Keratinocyte (primary cell): ENCODE data around the gene ZC3H18. TPM values are rescaled to one million over a fixed set of nuclear protein-coding genes. Genes with fewer than 3 reads are reported as not detected.

ENCODE experiments used
- DNase-seq: peaks from one replicate; pipeline ENCODE4 v3.0.0-alpha.2; 2011; ENCODE audit warnings: low read depth, missing footprints, low spot score
- FAIRE-seq: peaks from 2 replicates; lab custom pipeline; 2011; peaks lifted over from hg19 to GRCh38; lab: Jason Lieb, UNC
- H2AFZ ChIP-seq: 2 replicates; pipeline ENCODE4 v1.6.0; 2012; ENCODE audit warnings: low read length, control low read depth, inconsistent platforms; ENCODE audit not compliant: control insufficient read depth
- H3K27ac ChIP-seq: 2 replicates; pipeline ENCODE4 v1.5.1; 2011; ENCODE audit warnings: low read length; ENCODE audit not compliant: control insufficient read depth, insufficient read depth
- H3K27me3 ChIP-seq: 3 replicates; pipeline ENCODE4 v1.6.0; 2011; ENCODE audit warnings: low read length; ENCODE audit not compliant: control insufficient read depth, insufficient read depth; ENCODE audit errors: extremely low read depth
- H3K36me3 ChIP-seq, 2 experiments: 2 replicates in 1 of 2; 3 replicates in 1 of 2; pipeline ENCODE4 v1.5.1; 2011; ENCODE audit warnings: low read length in 2 of 2, mild to moderate bottlenecking in 1 of 2; ENCODE audit not compliant: control insufficient read depth in 2 of 2, insufficient read depth in 2 of 2; ENCODE audit errors: extremely low read depth in 1 of 2
- H3K4me1 ChIP-seq: 3 replicates; pipeline ENCODE4 v1.5.1; 2011; ENCODE audit warnings: low read length; ENCODE audit not compliant: control insufficient read depth, insufficient read depth; ENCODE audit errors: extremely low read depth
- H3K4me2 ChIP-seq: 3 replicates; pipeline ENCODE4 v1.6.0; 2011; ENCODE audit warnings: low read depth, low read length; ENCODE audit not compliant: control insufficient read depth, insufficient read depth; ENCODE audit errors: extremely low read depth
- H3K4me3 ChIP-seq, 3 experiments: fragments of 200-600 bp in 1 of 3; sonication (generic) in 1 of 3; 2 replicates in 2 of 3; 3 replicates in 1 of 3; pipeline ENCODE4 v1.5.1; 2011 to 2016; ENCODE audit warnings: low read length in 3 of 3, mild to moderate bottlenecking in 3 of 3, control low read depth in 2 of 3, inconsistent platforms in 1 of 3, low read depth in 1 of 3, mixed read lengths in 1 of 3, mixed run types in 1 of 3, moderate library complexity in 1 of 3; ENCODE audit not compliant: control insufficient read depth in 2 of 3, insufficient read depth in 2 of 3; ENCODE audit errors: extremely low read depth in 1 of 3
- H3K79me2 ChIP-seq: 2 replicates; pipeline ENCODE4 v1.6.0; 2012; ENCODE audit warnings: low read length; ENCODE audit not compliant: control insufficient read depth, insufficient read depth
- H3K9ac ChIP-seq: 3 replicates; pipeline ENCODE4 v1.6.0; 2011; ENCODE audit warnings: low read length; ENCODE audit not compliant: control insufficient read depth, insufficient read depth; ENCODE audit errors: extremely low read depth
- H3K9me1 ChIP-seq: 3 replicates; pipeline ENCODE4 v1.6.0; 2011; ENCODE audit warnings: low read length; ENCODE audit not compliant: control insufficient read depth, insufficient read depth; ENCODE audit errors: extremely low read depth
- H3K9me3 ChIP-seq: 2 replicates; pipeline ENCODE4 v1.5.1; 2012; ENCODE audit warnings: low read depth, low read length; ENCODE audit not compliant: control insufficient read depth
- H4K20me1 ChIP-seq: 3 replicates; pipeline ENCODE4 v1.6.0; 2011; ENCODE audit warnings: low read length; ENCODE audit not compliant: control insufficient read depth, insufficient read depth; ENCODE audit errors: extremely low read depth
- EZH2 ChIP-seq: IDR thresholded peaks from one replicate; pipeline ENCODE4 v1.6.1; 2012; ENCODE audit warnings: inconsistent platforms, mild to moderate bottlenecking, low read length, moderate library complexity
- dilution Hi-C: fragments of 300-500 bp; cut with MboI; formaldehyde crosslinking; loops from one replicate; pipeline ENCODE4 v1.7.0; 2020; ENCODE audit warnings: low sequenced_read_pairs; ENCODE audit not compliant: extremely low pct_ligation_motif_present
- polyA plus RNA-seq, 5 experiments: library from polyadenylated mRNA; depleted of rRNA in 3 of 5; stranded (reverse) in 3 of 5; stranded (forward) in 1 of 5; unstranded in 1 of 5; fragments of >200 nt; gene quantifications; 1 replicate in 1 of 5; 2 replicates in 3 of 5; 3 replicates in 1 of 5; pipeline versions ENCODE4 v1.2.1 to v1.2.3, GENCODE V29; 2011 to 2012; ENCODE audit warnings: missing spikeins in 2 of 5, low read depth in 1 of 5, low replicate concordance in 1 of 5
- TF ChIP-seq, protein P1 (sequence below), 3 experiments: IDR thresholded peaks in 1 of 3; conservative IDR thresholded peaks in 1 of 3; optimal IDR thresholded peaks in 1 of 3; 2 replicates in 2 of 3; 3 replicates in 1 of 3; pipeline versions ENCODE3 to v1.5.1; 2011; ENCODE audit warnings: low read length in 3 of 3, mild to moderate bottlenecking in 3 of 3, moderate library complexity in 2 of 3, control low read depth in 1 of 3, inconsistent platforms in 1 of 3; ENCODE audit not compliant: insufficient read depth in 2 of 3; ENCODE audit errors: extremely low read depth in 1 of 3

ZC3H18 gene
- polyA plus RNA-seq, 1 donor (not counting 4 experiments of a cell fraction or from before 2014, with no cell fraction given), result 7.5 TPM

GRCh38 chr16:88558457-88559442 lies 11.5 kb upstream of the ZC3H18 start:
- no peaks in the 10 kb centered on the region for H3K79me2 ChIP-seq
- TF ChIP-seq, protein P1, sequence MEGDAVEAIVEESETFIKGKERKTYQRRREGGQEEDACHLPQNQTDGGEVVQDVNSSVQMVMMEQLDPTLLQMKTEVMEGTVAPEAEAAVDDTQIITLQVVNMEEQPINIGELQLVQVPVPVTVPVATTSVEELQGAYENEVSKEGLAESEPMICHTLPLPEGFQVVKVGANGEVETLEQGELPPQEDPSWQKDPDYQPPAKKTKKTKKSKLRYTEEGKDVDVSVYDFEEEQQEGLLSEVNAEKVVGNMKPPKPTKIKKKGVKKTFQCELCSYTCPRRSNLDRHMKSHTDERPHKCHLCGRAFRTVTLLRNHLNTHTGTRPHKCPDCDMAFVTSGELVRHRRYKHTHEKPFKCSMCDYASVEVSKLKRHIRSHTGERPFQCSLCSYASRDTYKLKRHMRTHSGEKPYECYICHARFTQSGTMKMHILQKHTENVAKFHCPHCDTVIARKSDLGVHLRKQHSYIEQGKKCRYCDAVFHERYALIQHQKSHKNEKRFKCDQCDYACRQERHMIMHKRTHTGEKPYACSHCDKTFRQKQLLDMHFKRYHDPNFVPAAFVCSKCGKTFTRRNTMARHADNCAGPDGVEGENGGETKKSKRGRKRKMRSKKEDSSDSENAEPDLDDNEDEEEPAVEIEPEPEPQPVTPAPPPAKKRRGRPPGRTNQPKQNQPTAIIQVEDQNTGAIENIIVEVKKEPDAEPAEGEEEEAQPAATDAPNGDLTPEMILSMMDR (optimal IDR thresholded peaks at IDR 0.05 in 1 of 3, IDR thresholded peaks at IDR 0.05 in 1 of 3, conservative IDR thresholded peaks at IDR 0.05 in 1 of 3; ENCODE audit: extremely low read depth in 1 of 3, insufficient read depth in 2 of 3, low read length in 3 of 3), result peak; percentile 19 to 53 (median 36)
- TF ChIP-seq EZH2, result no peak
- no peak overlapping the region for H3K9ac ChIP-seq
- no peak overlapping the region for H2AFZ ChIP-seq
- no peak for DNase-seq
- H3K9me3 ChIP-seq, result no peaks in the 10 kb centered on the region
- H3K4me1 ChIP-seq, result no peaks in the 10 kb centered on the region
- no peak overlapping the region for H3K4me3 ChIP-seq
- no peak for FAIRE-seq
- no peaks in the 10 kb centered on the region for H3K36me3 ChIP-seq
- H3K9me1 ChIP-seq, result no peaks in the 10 kb centered on the region
- no peak overlapping the region for H3K4me2 ChIP-seq
- H4K20me1 ChIP-seq, result no peaks in the 10 kb centered on the region
- H3K27me3 ChIP-seq, result peaks cover 20% of the 10 kb centered on the region
- no peak overlapping the region for H3K27ac ChIP-seq
- dilution Hi-C loops, result no loop called here

DNA sequence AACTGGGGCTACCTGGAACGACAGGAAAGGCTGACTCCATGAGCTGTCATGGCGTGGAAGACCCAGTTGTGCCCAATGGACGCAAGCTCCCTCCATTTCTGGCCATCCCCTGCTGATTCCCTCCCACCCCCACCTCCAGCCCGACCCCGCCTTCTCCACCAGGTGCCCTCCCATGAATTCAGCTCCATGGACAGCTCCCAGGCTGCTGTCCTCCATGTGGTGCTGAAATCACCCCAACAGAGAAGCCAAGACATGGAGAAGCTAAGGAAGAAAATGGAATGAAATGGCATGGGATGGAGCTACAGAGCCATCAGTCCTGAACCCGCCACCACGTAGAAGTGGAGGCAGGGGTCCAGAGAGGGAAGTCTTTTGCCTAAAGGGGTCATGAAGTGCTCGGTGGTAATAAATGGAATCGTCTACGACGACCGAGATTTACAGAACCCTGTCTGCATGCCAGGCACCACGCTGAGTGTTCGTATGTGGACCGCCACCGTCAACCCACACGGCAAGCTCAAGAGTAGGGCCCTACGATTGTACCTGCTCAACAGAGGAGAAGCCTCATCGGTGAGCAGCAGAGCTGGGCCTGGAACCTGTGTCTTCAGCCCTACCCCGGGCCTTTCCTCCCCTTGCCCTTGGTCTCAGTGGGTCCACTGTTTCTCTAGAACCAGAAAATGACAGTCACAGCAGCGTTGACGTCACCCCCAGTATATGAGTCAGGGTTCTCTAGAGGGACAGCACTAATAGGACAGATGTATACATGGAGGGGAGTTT lies 9.3 kb upstream of the ZC3H18 start:
- FAIRE-seq (no peak), DNase-seq (no peak)
- H4K20me1 ChIP-seq, result no peaks in the 10 kb centered on the region
- H3K4me3 ChIP-seq, result no peak overlapping the region
- dilution Hi-C loops, result no loop called here
- H3K9ac ChIP-seq, result no peak overlapping the region
- H3K36me3 ChIP-seq, result no peaks in the 10 kb centered on the region
- TF ChIP-seq, protein P1 (optimal IDR thresholded peaks at IDR 0.05 in 1 of 3, IDR thresholded peaks at IDR 0.05 in 1 of 3, conservative IDR thresholded peaks at IDR 0.05 in 1 of 3; ENCODE audit: extremely low read depth in 1 of 3, insufficient read depth in 2 of 3, low read length in 3 of 3), result no peak
- no peaks in the 10 kb centered on the region for H3K79me2 ChIP-seq
- H3K27me3 ChIP-seq, result peaks cover 5% of the 10 kb centered on the region
- H3K9me3 ChIP-seq, result no peaks in the 10 kb centered on the region
- no peaks in the 10 kb centered on the region for H3K4me1 ChIP-seq
- no peak overlapping the region for H2AFZ ChIP-seq
- no peak overlapping the region for H3K27ac ChIP-seq
- H3K4me2 ChIP-seq, result no peak overlapping the region
- H3K9me1 ChIP-seq, result no peaks in the 10 kb centered on the region
